ENCODE data around the gene VPS39. TPM values are rescaled to one million over a fixed set of nuclear protein-coding genes. Genes with fewer than 3 reads are reported as not detected.

The VPS39 gene
- total RNA-seq, 1 experiment from 2014 or later, result 55.2 TPM

DNA sequence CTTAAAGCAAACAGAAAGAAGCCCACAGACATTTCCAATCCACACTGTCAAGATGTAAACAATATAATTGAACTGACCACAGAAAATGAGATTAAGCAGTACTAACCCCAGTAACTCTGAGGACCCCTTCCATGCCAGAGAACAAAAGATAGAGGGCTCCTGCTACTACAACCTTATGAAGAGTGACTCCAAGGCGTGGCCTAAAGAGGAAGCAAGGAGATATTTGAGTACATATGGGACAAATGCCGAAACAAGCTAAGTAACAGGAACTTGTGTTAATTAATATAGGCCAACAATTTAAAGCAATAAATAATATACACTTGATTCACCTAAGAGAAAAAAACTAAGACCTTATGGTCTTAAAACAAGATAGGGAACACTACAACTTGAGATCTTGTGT lies 25.0 kb upstream of the VPS39 start:
- ChIA-PET POLR2A (interaction anchor here (0.6 kb wide), 2 partner anchors 41 to 232 kb away, joined by 3 read pairs; no protein-coding TSS in a partner anchor), CTCF (no interaction called here)
- ATAC-seq (no peak), DNase-seq (ENCODE audit: low read depth, low spot score) (no peak)
- in situ Hi-C loops (cut with HindIII; ENCODE audit: low pct_unique_long_range_greater_than_20kb, low sequenced_read_pairs), result no loop called here
- Histone ChIP-seq H3K27me3 (ENCODE audit: control insufficient read depth, insufficient read depth, low read length) (no peaks in the 10 kb centered on the region), H3K4me3 (ENCODE audit: low read depth in 2 of 2, low read length in 2 of 2) (no peak overlapping the region), H3K36me3 (ENCODE audit: control insufficient read depth, insufficient read depth, low read length) (peaks cover 23% of the 10 kb centered on the region), H3K4me1 (ENCODE audit: control insufficient read depth, insufficient read depth, low read length) (no peaks in the 10 kb centered on the region), H3K27ac (ENCODE audit: low read length) (no peak overlapping the region), H3K9me3 (ENCODE audit: control insufficient read depth, insufficient read depth, low read depth, low read length) (no peaks in the 10 kb centered on the region)
- no TSS peak for BruUV-seq (replicated peaks)
- TF ChIP-seq, protein P1, sequence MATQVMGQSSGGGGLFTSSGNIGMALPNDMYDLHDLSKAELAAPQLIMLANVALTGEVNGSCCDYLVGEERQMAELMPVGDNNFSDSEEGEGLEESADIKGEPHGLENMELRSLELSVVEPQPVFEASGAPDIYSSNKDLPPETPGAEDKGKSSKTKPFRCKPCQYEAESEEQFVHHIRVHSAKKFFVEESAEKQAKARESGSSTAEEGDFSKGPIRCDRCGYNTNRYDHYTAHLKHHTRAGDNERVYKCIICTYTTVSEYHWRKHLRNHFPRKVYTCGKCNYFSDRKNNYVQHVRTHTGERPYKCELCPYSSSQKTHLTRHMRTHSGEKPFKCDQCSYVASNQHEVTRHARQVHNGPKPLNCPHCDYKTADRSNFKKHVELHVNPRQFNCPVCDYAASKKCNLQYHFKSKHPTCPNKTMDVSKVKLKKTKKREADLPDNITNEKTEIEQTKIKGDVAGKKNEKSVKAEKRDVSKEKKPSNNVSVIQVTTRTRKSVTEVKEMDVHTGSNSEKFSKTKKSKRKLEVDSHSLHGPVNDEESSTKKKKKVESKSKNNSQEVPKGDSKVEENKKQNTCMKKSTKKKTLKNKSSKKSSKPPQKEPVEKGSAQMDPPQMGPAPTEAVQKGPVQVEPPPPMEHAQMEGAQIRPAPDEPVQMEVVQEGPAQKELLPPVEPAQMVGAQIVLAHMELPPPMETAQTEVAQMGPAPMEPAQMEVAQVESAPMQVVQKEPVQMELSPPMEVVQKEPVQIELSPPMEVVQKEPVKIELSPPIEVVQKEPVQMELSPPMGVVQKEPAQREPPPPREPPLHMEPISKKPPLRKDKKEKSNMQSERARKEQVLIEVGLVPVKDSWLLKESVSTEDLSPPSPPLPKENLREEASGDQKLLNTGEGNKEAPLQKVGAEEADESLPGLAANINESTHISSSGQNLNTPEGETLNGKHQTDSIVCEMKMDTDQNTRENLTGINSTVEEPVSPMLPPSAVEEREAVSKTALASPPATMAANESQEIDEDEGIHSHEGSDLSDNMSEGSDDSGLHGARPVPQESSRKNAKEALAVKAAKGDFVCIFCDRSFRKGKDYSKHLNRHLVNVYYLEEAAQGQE (IDR thresholded peaks at IDR 0.05; ENCODE audit: insufficient read depth in 1 of 2, low read depth in 2 of 2, low read length in 1 of 2), result no peak
- TF ChIP-seq TCF7L2 (IDR thresholded peaks at IDR 0.05; ENCODE audit: low read depth, low read length) (no peak), POLR2AphosphoS5 (IDR thresholded peaks at IDR 0.05; ENCODE audit: low read depth, low read length) (no peak), SIN3A (IDR thresholded peaks at IDR 0.05; ENCODE audit: borderline replicate concordance, insufficient read depth, low read depth, low read length) (no peak)
- TF ChIP-seq, protein P2, sequence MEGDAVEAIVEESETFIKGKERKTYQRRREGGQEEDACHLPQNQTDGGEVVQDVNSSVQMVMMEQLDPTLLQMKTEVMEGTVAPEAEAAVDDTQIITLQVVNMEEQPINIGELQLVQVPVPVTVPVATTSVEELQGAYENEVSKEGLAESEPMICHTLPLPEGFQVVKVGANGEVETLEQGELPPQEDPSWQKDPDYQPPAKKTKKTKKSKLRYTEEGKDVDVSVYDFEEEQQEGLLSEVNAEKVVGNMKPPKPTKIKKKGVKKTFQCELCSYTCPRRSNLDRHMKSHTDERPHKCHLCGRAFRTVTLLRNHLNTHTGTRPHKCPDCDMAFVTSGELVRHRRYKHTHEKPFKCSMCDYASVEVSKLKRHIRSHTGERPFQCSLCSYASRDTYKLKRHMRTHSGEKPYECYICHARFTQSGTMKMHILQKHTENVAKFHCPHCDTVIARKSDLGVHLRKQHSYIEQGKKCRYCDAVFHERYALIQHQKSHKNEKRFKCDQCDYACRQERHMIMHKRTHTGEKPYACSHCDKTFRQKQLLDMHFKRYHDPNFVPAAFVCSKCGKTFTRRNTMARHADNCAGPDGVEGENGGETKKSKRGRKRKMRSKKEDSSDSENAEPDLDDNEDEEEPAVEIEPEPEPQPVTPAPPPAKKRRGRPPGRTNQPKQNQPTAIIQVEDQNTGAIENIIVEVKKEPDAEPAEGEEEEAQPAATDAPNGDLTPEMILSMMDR (IDR thresholded peaks at IDR 0.05), result no peak
- intact Hi-C loops (cut with micrococcal nuclease; ENCODE audit: unreplicated experiment), result no loop called here

DNA sequence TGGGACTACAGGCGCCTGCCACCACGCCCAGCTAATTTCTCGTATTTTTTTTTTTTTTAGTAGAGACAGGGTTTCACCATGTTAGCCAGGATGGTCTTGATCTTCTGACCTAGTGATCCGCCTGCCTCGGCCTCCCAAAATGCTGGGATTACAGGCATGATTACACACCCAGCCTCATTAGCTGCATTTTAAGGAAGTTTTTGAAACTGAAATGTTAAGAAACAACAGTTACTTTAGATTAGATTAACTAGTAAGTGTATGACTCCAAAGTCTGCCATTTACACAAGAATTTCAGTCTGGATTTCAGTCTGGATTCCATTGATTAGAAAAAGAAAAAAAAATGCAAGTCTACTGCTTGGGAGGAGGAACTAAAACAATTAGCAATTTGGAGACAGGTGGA lies 24.5 kb upstream of the VPS39 start:
- DNase-seq (ENCODE audit: low read depth, low spot score), result no peak
- no peaks in the 10 kb centered on the region for H3K27me3 ChIP-seq (ENCODE audit: control insufficient read depth, insufficient read depth, low read length)
- no peaks in the 10 kb centered on the region for H3K9me3 ChIP-seq (ENCODE audit: control insufficient read depth, insufficient read depth, low read depth, low read length)
- POLR2A ChIA-PET, result interaction anchor here (0.6 kb wide), 2 partner anchors 40 to 233 kb away, joined by 3 read pairs; no protein-coding TSS in a partner anchor
- CTCF ChIA-PET, result no interaction called here
- in situ Hi-C loops (cut with HindIII; ENCODE audit: low pct_unique_long_range_greater_than_20kb, low sequenced_read_pairs) (no loop called here), intact Hi-C loops (cut with micrococcal nuclease; ENCODE audit: unreplicated experiment) (no loop called here)
- peaks cover 27% of the 10 kb centered on the region for H3K36me3 ChIP-seq (ENCODE audit: control insufficient read depth, insufficient read depth, low read length)
- no peaks in the 10 kb centered on the region for H3K4me1 ChIP-seq (ENCODE audit: control insufficient read depth, insufficient read depth, low read length)
- no peak overlapping the region for H3K4me3 ChIP-seq (ENCODE audit: low read depth in 2 of 2, low read length in 2 of 2)
- no peak overlapping the region for H3K27ac ChIP-seq (ENCODE audit: low read length)
- no TSS peak for BruUV-seq (replicated peaks)
- no peak for ATAC-seq
- TF ChIP-seq POLR2AphosphoS5 (IDR thresholded peaks at IDR 0.05; ENCODE audit: low read depth, low read length), result no peak
- TF ChIP-seq TCF7L2 (IDR thresholded peaks at IDR 0.05; ENCODE audit: low read depth, low read length), result no peak
- TF ChIP-seq, protein P2 (IDR thresholded peaks at IDR 0.05), result no peak
- no peak for TF ChIP-seq SIN3A (IDR thresholded peaks at IDR 0.05; ENCODE audit: borderline replicate concordance, insufficient read depth, low read depth, low read length)
- TF ChIP-seq, protein P1 (IDR thresholded peaks at IDR 0.05; ENCODE audit: insufficient read depth in 1 of 2, low read depth in 2 of 2, low read length in 1 of 2), result no peak

All from Panc1 (cell line).